ENCODE measurements around the gene METTL14. TPM values are rescaled to one million over a fixed set of nuclear protein-coding genes. Genes with fewer than 3 reads are reported as not detected.

Gene METTL14
- total and polyA plus RNA-seq, 9 donors = 10.0 to 56.1 (median 44.0) TPM

- peaks cover 11% of the 10 kb centered on the region for H3K4me1 ChIP-seq (ENCODE audit: insufficient read depth)
- H3K9me3 ChIP-seq = no peaks in the 10 kb centered on the region
- DNase-seq = no peak
- H3K27me3 ChIP-seq = no peaks in the 10 kb centered on the region
- no peaks in the 10 kb centered on the region for H3K36me3 ChIP-seq
- WGBS, 3 donors = 11 to 19% (median 11%) methylated on average over 5 of the region's 5 CpGs
- H3K27ac ChIP-seq = peak overlapping the region in 1 of 2 donors; percentile 53
- intact Hi-C loops (cut with DNase I) = loop anchor here (10.0 kb wide), 4 partner anchors 135 to 275 kb away; partner anchors contain the start of gene SYNPO2 (in 1 of the 4)
- peak overlapping the region; percentile 4 for H3K4me3 ChIP-seq
- TF ChIP-seq POLR2A (IDR thresholded peaks at IDR 0.05) (no peak), CTCF (IDR thresholded peaks at IDR 0.05) (no peak), EP300 (IDR thresholded peaks at IDR 0.05) (no peak)
Observed at GRCh38 chr4:118749347-118749988, 64.3 kb downstream of the METTL14 start.

GRCh38 chr4:118751629-118752323 is 66.6 kb downstream of the METTL14 start:
- H3K27ac ChIP-seq = no peak overlapping the region
- no peaks in the 10 kb centered on the region for H3K9me3 ChIP-seq
- no peak overlapping the region for H3K4me3 ChIP-seq
- no peaks in the 10 kb centered on the region for H3K27me3 ChIP-seq
- TF ChIP-seq CTCF (IDR thresholded peaks at IDR 0.05) = no peak
- no peak for TF ChIP-seq EP300 (IDR thresholded peaks at IDR 0.05)
- no peak for TF ChIP-seq POLR2A (IDR thresholded peaks at IDR 0.05)
- no peaks in the 10 kb centered on the region for H3K36me3 ChIP-seq
- peaks cover 10% of the 10 kb centered on the region for H3K4me1 ChIP-seq (ENCODE audit: insufficient read depth)
- DNase-seq = no peak
- intact Hi-C loops (cut with DNase I) = no loop called here
- 65 to 79% (median 72%) methylated on average over 2 of the region's 2 CpGs for WGBS, 3 donors

GRCh38 chr4:118752551-118752950 is 67.4 kb downstream of the METTL14 start:
- Histone ChIP-seq H3K4me1 (ENCODE audit: insufficient read depth) (peaks cover 13% of the 10 kb centered on the region), H3K27ac (no peak overlapping the region)
- 17 to 39% (median 18%) methylated on average over 2 of the region's 2 CpGs for WGBS, 3 donors

GRCh38 chr4:118753096-118753495 is 67.9 kb downstream of the METTL14 start:
- no peaks in the 10 kb centered on the region for H3K9me3 ChIP-seq
- TF ChIP-seq CTCF (IDR thresholded peaks at IDR 0.05) (no peak), EP300 (IDR thresholded peaks at IDR 0.05) (no peak), POLR2A (IDR thresholded peaks at IDR 0.05) (no peak)
- DNase-seq = no peak
- H3K36me3 ChIP-seq = no peaks in the 10 kb centered on the region
- H3K27ac ChIP-seq = no peak overlapping the region
- H3K4me3 ChIP-seq = no peak overlapping the region
- intact Hi-C loops (cut with DNase I) = no loop called here
- H3K27me3 ChIP-seq = no peaks in the 10 kb centered on the region
- H3K4me1 ChIP-seq (ENCODE audit: insufficient read depth) = peaks cover 13% of the 10 kb centered on the region

More at GRCh38 chr4:118752551-118752950, 67.4 kb downstream of the METTL14 start:
- H3K9me3 ChIP-seq = no peaks in the 10 kb centered on the region
- intact Hi-C loops (cut with DNase I) = no loop called here
- TF ChIP-seq CTCF (IDR thresholded peaks at IDR 0.05) (no peak), POLR2A (IDR thresholded peaks at IDR 0.05) (no peak), EP300 (IDR thresholded peaks at IDR 0.05) (no peak)
- H3K27me3 ChIP-seq = no peaks in the 10 kb centered on the region
- no peaks in the 10 kb centered on the region for H3K36me3 ChIP-seq
- no peak overlapping the region for H3K4me3 ChIP-seq
- DNase-seq = no peak
